ENCODE data around the gene UBXN10. TPM values are rescaled to one million over a fixed set of nuclear protein-coding genes. Genes with fewer than 3 reads are reported as not detected.

UBXN10 gene
- total and polyA plus RNA-seq, 7 donors: 0.04 to 0.48 (median 0.17) TPM

GRCh38 chr1:20169932-20170331 lies 16.0 kb upstream of the UBXN10 start:
- TF ChIP-seq CTCF (IDR thresholded peaks at IDR 0.05): no peak
- intact Hi-C loops (cut with DNase I): no loop called here
- Histone ChIP-seq H3K4me1 (no peaks in the 10 kb centered on the region), H3K4me3 (no peak overlapping the region), H3K27ac (no peak overlapping the region), H3K9me3 (no peaks in the 10 kb centered on the region), H3K27me3 (ENCODE audit: insufficient read depth in 3 of 3, low read length in 2 of 3) (peaks cover 0 to 7% (median 0%) of the 10 kb centered on the region in 3 donors), H3K36me3 (ENCODE audit: insufficient read depth in 1 of 2, low read depth in 1 of 2) (no peaks in the 10 kb centered on the region)
- ATAC-seq: no peak
- 83 to 93% (median 88%) methylated on average over 5 of the region's 5 CpGs for WGBS, 3 donors
- no peak for DNase-seq

- Histone ChIP-seq H3K4me3 (no peak overlapping the region), H3K27me3 (ENCODE audit: insufficient read depth in 3 of 3, low read length in 2 of 3) (peaks cover 0 to 7% (median 0%) of the 10 kb centered on the region in 3 donors), H3K4me1 (no peaks in the 10 kb centered on the region), H3K36me3 (ENCODE audit: insufficient read depth in 1 of 2, low read depth in 1 of 2) (no peaks in the 10 kb centered on the region), H3K27ac (no peak overlapping the region), H3K9me3 (no peaks in the 10 kb centered on the region)
- TF ChIP-seq CTCF (IDR thresholded peaks at IDR 0.05): no peak
- DNase-seq (no peak), ATAC-seq (no peak)
- intact Hi-C loops (cut with DNase I): no loop called here
- 88 to 92% (median 90%) methylated on average over 11 to 12 of the region's 12 CpGs for WGBS, 3 donors
These were observed 13.8 kb upstream of the UBXN10 start for GRCh38 chr1:20172033-20172590.

GRCh38 chr1:20174937-20175666 lies 10.8 kb upstream of the UBXN10 start:
- DNase-seq (no peak), ATAC-seq (no peak)
- no peaks in the 10 kb centered on the region for H3K9me3 ChIP-seq
- no peak overlapping the region for H3K27ac ChIP-seq
- intact Hi-C loops (cut with DNase I): no loop called here
- WGBS, 3 donors: 40 to 50% (median 47%) methylated on average over 9 of the region's 9 CpGs
- no peaks in the 10 kb centered on the region for H3K27me3 ChIP-seq (ENCODE audit: insufficient read depth in 3 of 3, low read length in 2 of 3)
- no peak overlapping the region for H3K4me3 ChIP-seq
- TF ChIP-seq CTCF (IDR thresholded peaks at IDR 0.05): no peak
- H3K4me1 ChIP-seq: no peaks in the 10 kb centered on the region
- H3K36me3 ChIP-seq (ENCODE audit: insufficient read depth in 1 of 2, low read depth in 1 of 2): no peaks in the 10 kb centered on the region

- no peaks in the 10 kb centered on the region for H3K9me3 ChIP-seq
- no peak overlapping the region for H3K4me3 ChIP-seq
- H3K4me1 ChIP-seq: no peaks in the 10 kb centered on the region
- intact Hi-C loops (cut with DNase I): no loop called here
- H3K27me3 ChIP-seq (ENCODE audit: insufficient read depth in 3 of 3, low read length in 2 of 3): no peaks in the 10 kb centered on the region
- H3K27ac ChIP-seq: no peak overlapping the region
- TF ChIP-seq CTCF (IDR thresholded peaks at IDR 0.05): no peak
- no peaks in the 10 kb centered on the region for H3K36me3 ChIP-seq (ENCODE audit: insufficient read depth in 1 of 2, low read depth in 1 of 2)
- peak in 1 of 2 donors; percentile 30 for DNase-seq
- peak in 1 of 4 donors; percentile 46 for ATAC-seq
- 64 to 78% (median 68%) methylated on average over 13 of the region's 13 CpGs for WGBS, 3 donors
These were observed 7.1 kb upstream of the UBXN10 start for GRCh38 chr1:20178634-20179370.

Data from psoas muscle (tissue), 8 donors.